B cell (primary cell): ENCODE results near the gene PCDHA13. TPM values are rescaled to one million over a fixed set of nuclear protein-coding genes. Genes with fewer than 3 reads are reported as not detected.
"Not testable (repeated sequence)": the region's sequence is repeated elsewhere in the genome, so short reads cannot be mapped to it uniquely, and the experiment has no call there.

Experiments
- ATAC-seq: fragments of 200-7000 bp; cut with Tn5 transposase; one replicate; pipeline ENCODE4 v1.10.0; 2021; ENCODE audit warnings: low read depth, mild to moderate bottlenecking, moderate number of reproducible peaks, moderate library complexity
- CTCF ChIA-PET: fragments of 350-600 bp; sonication (Branson Sonifier 250); formaldehyde crosslinking; loops from one replicate; lab custom pipeline; 2021; ENCODE audit warnings: antibody characterized with exemption, inconsistent platforms; lab: Charles Lee
- POLR2A ChIA-PET: fragments of 350-600 bp; sonication (Branson Sonifier 250); formaldehyde crosslinking; loops from one replicate; lab custom pipeline; 2021; ENCODE audit warnings: antibody characterized with exemption; lab: Charles Lee
- DNase-seq: peaks from one replicate; pipeline ENCODE4 v3.0.0; 2013
- H2AFZ ChIP-seq: 2 replicates; pipeline ENCODE4 v1.6.1; 2012; ENCODE audit warnings: mild to moderate bottlenecking, low read depth, low read length; ENCODE audit not compliant: insufficient read depth, poor library complexity, severe bottlenecking
- H3K27ac ChIP-seq, 2 donors: 1 replicate in 1 of 2; 2 replicates in 1 of 2; pipeline ENCODE4 v1.5.1; 2012 to 2013; ENCODE audit warnings: low read length in 2 of 2, mild to moderate bottlenecking in 2 of 2, moderate library complexity in 1 of 2
- H3K27me3 ChIP-seq, 4 experiments: fragments of 200-600 bp in 1 of 4; sonication (generic) in 1 of 4; replicated peaks in 1 of 4; 1 replicate in 2 of 4; 2 replicates in 2 of 4; pipeline versions ENCODE4 v1.6.1 to v1.7.0; 2013 to 2016; ENCODE audit warnings: low read length in 3 of 4, mild to moderate bottlenecking in 2 of 4, mixed read lengths in 1 of 4, moderate library complexity in 1 of 4; ENCODE audit not compliant: insufficient read depth in 4 of 4, control insufficient read depth in 3 of 4; ENCODE audit errors: control extremely low read depth in 1 of 4
- H3K36me3 ChIP-seq, 2 experiments: replicated peaks in 1 of 2; 1 replicate in 1 of 2; 2 replicates in 1 of 2; pipeline versions ENCODE4 v1.6.1 to v1.7.1; 2013; ENCODE audit warnings: low read length in 1 of 2; ENCODE audit not compliant: insufficient read depth in 2 of 2, control insufficient read depth in 1 of 2; ENCODE audit errors: control extremely low read depth in 1 of 2, extremely low read depth in 1 of 2
- H3K4me1 ChIP-seq, 2 donors: fragments of 200-600 bp in 1 of 2; sonication (generic) in 1 of 2; 1 replicate in 1 of 2; 2 replicates in 1 of 2; pipeline versions ENCODE4 v1.5.1 to v1.6.1; 2013 to 2017; ENCODE audit warnings: low read length in 2 of 2; ENCODE audit not compliant: control insufficient read depth in 2 of 2, insufficient read depth in 2 of 2
- H3K4me2 ChIP-seq: replicated peaks from 2 replicates; pipeline ENCODE3; 2012; ENCODE audit warnings: mild to moderate bottlenecking, low read depth, low read length; ENCODE audit not compliant: poor library complexity, severe bottlenecking
- H3K4me3 ChIP-seq, 5 experiments: fragments of 200-600 bp in 1 of 5; sonication (generic) in 1 of 5; 1 replicate in 3 of 5; 2 replicates in 2 of 5; pipeline versions ENCODE4 v1.5.1 to v1.7.0; 2011 to 2016; ENCODE audit warnings: low read length in 4 of 5, mild to moderate bottlenecking in 4 of 5, low read depth in 2 of 5, control low read depth in 1 of 5, moderate library complexity in 1 of 5; ENCODE audit not compliant: insufficient read depth in 1 of 5; ENCODE audit errors: control extremely low read depth in 1 of 5, extremely low read depth in 1 of 5
- H3K79me2 ChIP-seq: fragments of 200-600 bp; sonication (generic); one replicate; pipeline ENCODE4 v1.6.0; 2016; ENCODE audit warnings: low read length; ENCODE audit not compliant: control insufficient read depth, insufficient read depth
- H3K9ac ChIP-seq: fragments of 200-600 bp; sonication (generic); 2 replicates; pipeline ENCODE4 v1.6.1; 2017; ENCODE audit warnings: mild to moderate bottlenecking, low read length, moderate library complexity
- H3K9me3 ChIP-seq, 3 donors: one replicate each; pipeline versions ENCODE4 v1.6.1 to v1.7.1; 2013; ENCODE audit warnings: low read length in 2 of 3; ENCODE audit not compliant: control insufficient read depth in 2 of 3, insufficient read depth in 1 of 3; ENCODE audit errors: control extremely low read depth in 1 of 3
- H4K20me1 ChIP-seq: 2 replicates; pipeline ENCODE4 v1.6.0; 2012; ENCODE audit warnings: mild to moderate bottlenecking, low read length; ENCODE audit not compliant: insufficient read depth, control insufficient read depth, poor library complexity, severe bottlenecking
- H3K27ac Mint-ChIP-seq: one replicate; pipeline ENCODE4 v1.8.0; 2021; ENCODE audit warnings: mixed read lengths
- H3K27me3 Mint-ChIP-seq: one replicate; pipeline ENCODE4 v1.8.0; 2021; ENCODE audit warnings: mixed read lengths
- H3K4me1 Mint-ChIP-seq: one replicate; pipeline ENCODE4 v1.8.0; 2021; ENCODE audit warnings: mixed read lengths
- H3K4me3 Mint-ChIP-seq: one replicate; pipeline ENCODE4 v1.8.0; 2021; ENCODE audit warnings: mixed read lengths
- H3K9me3 Mint-ChIP-seq: one replicate; pipeline ENCODE4 v1.8.0; 2022; ENCODE audit warnings: mixed read lengths; ENCODE audit not compliant: insufficient read depth
- EZH2 ChIP-seq: IDR thresholded peaks from 2 replicates; pipeline ENCODE4 v1.6.1; 2012; ENCODE audit warnings: borderline replicate concordance, low read depth, mild to moderate bottlenecking, moderate library complexity, low read length; ENCODE audit not compliant: insufficient read depth, poor library complexity, severe bottlenecking
- WGBS: methylation state at CpG from one replicate; pipeline ENCODE4 v1.1.5; 2013; ENCODE audit warnings: missing lambda C conversion rate; ENCODE audit not compliant: insufficient coverage; 5-methylcytosine and 5-hydroxymethylcytosine counted together
- intact Hi-C: fragments of 100-400 bp; cut with micrococcal nuclease; formaldehyde crosslinking; loops from one replicate; pipeline ENCODE4 v1.10.0; 2022
- polyA plus RNA-seq: library from polyadenylated mRNA; depleted of rRNA; stranded (reverse); fragments of >200 nt; gene quantifications from 2 replicates; pipeline ENCODE4 v1.2.3, GENCODE V29; 2012
- total RNA-seq, 2 donors: library from RNA; stranded (reverse); fragments of 120-200 nt in 1 of 2; gene quantifications; 1 replicate in 1 of 2; 2 replicates in 1 of 2; pipeline versions ENCODE4 v1.2.3 to v1.2.4, GENCODE V29; 2013 to 2022
- TF ChIP-seq, protein P1 (sequence below): fragments of 200-600 bp; IDR thresholded peaks from one replicate; pipeline ENCODE4 v1.8.0; 2022; ENCODE audit warnings: antibody characterized with exemption, mild to moderate bottlenecking

PCDHA13 gene
- total and polyA plus RNA-seq, 2 donors (not counting 1 experiment from before 2014, with no cell fraction given): not detected

DNA sequence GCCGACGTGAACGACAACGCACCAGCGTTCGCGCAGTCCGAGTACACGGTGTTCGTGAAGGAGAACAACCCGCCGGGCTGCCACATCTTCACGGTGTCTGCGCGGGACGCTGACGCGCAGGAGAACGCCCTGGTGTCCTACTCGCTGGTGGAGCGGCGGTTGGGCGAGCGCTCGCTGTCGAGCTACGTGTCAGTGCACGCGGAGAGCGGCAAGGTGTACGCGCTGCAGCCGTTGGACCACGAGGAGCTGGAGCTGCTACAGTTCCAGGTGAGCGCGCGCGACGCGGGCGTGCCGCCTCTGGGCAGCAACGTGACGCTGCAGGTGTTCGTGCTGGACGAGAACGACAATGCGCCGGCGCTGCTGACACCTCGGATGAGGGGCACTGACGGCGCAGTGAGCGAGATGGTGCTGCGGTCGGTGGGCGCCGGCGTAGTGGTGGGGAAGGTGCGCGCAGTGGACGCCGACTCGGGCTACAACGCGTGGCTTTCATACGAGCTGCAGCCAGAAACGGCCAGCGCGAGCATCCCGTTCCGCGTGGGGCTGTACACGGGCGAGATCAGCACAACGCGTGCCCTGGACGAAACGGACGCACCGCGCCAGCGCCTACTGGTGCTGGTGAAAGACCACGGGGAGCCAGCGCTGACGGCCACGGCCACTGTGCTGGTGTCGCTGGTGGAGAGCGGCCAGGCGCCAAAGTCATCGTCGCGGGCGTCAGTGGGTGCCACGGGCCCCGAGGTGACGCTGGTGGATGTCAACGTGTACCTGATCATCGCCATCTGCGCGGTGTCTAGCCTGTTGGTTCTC is 31.9 kb upstream of the PCDHA13 start:
- Histone ChIP-seq H3K9me3 (peaks cover 2 to 23% (median 10%) of the 10 kb centered on the region in 3 donors), H3K27me3 (peaks cover 0 to 12% (median 3%) of the 10 kb centered on the region in 4 experiments)
- 57% methylated on average over 101 of the region's 101 CpGs for WGBS
- CTCF ChIA-PET, H3K4me3 Mint-ChIP-seq, H3K4me2 ChIP-seq, H2AFZ ChIP-seq, DNase-seq, ATAC-seq, H3K79me2 ChIP-seq, H3K4me3 ChIP-seq, H3K9me3 Mint-ChIP-seq, POLR2A ChIA-PET, H3K4me1 ChIP-seq, H3K36me3 ChIP-seq, H3K27me3 Mint-ChIP-seq, H3K27ac ChIP-seq, H3K4me1 Mint-ChIP-seq, H3K9ac ChIP-seq, H3K27ac Mint-ChIP-seq, H4K20me1 ChIP-seq, intact Hi-C loops: not testable (repeated sequence)

DNA sequence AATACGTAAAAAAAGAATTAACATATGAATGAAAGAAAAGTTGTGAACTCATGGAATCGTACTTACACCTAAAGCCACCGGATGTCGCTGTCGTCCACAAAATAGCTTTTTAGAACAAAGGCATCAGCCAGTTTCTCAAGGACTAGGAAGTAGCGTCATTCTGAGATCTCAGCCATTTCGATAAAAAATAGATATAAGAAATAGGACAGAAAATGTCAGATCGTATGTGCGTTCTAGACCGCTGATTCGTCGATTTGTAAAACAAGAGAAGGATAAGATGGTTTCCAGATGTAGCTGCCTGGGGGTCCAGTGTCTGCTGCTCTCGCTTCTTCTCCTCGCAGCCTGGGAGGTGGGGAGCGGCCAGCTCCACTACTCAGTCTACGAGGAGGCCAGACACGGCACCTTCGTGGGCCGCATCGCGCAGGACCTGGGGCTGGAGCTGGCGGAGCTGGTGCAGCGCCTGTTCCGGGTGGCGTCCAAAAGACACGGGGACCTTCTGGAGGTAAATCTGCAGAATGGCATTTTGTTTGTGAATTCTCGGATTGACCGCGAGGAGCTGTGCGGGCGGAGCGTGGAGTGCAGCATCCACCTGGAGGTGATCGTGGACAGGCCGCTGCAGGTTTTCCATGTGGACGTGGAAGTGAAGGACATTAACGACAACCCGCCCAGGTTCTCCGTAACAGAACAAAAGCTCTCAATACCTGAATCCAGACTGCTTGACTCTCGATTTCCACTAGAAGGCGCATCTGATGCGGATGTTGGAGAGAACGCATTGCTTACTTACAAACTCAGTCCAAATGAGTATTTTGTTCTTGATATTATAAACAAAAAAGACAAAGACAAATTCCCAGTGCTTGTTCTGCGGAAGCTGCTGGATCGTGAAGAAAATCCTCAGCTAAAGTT is 25.9 kb upstream of the PCDHA13 start, which contains the start of gene PCDHA10:
TSS of gene PCDHA10 (plus strand) at position 126 of the 903 bp plus-strand sequence. CDS start at position 278, 152 bp downstream.
- Mint-ChIP-seq H3K9me3 (no peaks in the 10 kb centered on the region), H3K27me3 (peaks cover 2% of the 10 kb centered on the region), H3K27ac (no peak within 1 kb of the TSS), H3K4me3 (no peak within 1 kb of the TSS), H3K4me1 (no peaks in the 10 kb centered on the region)
- H3K79me2 ChIP-seq: no peaks in the 10 kb centered on the region
- WGBS: 45% methylated on average over 25 of the region's 44 CpGs
- H4K20me1 ChIP-seq: no peaks in the 10 kb centered on the region
- no peak within 1 kb of the TSS for H3K27ac ChIP-seq
- POLR2A ChIA-PET: no interaction called here
- DNase-seq: no peak
- intact Hi-C loops: no loop called here
- peaks cover 1 to 25% (median 9%) of the 10 kb centered on the region in 3 donors for H3K9me3 ChIP-seq
- no peak within 1 kb of the TSS for H2AFZ ChIP-seq
- no peak within 1 kb of the TSS for H3K4me3 ChIP-seq
- no peak for ATAC-seq
- CTCF ChIA-PET: no interaction called here
- TF ChIP-seq, protein P1, sequence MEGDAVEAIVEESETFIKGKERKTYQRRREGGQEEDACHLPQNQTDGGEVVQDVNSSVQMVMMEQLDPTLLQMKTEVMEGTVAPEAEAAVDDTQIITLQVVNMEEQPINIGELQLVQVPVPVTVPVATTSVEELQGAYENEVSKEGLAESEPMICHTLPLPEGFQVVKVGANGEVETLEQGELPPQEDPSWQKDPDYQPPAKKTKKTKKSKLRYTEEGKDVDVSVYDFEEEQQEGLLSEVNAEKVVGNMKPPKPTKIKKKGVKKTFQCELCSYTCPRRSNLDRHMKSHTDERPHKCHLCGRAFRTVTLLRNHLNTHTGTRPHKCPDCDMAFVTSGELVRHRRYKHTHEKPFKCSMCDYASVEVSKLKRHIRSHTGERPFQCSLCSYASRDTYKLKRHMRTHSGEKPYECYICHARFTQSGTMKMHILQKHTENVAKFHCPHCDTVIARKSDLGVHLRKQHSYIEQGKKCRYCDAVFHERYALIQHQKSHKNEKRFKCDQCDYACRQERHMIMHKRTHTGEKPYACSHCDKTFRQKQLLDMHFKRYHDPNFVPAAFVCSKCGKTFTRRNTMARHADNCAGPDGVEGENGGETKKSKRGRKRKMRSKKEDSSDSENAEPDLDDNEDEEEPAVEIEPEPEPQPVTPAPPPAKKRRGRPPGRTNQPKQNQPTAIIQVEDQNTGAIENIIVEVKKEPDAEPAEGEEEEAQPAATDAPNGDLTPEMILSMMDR: no peak
- TF ChIP-seq EZH2: no peak
- no peaks in the 10 kb centered on the region for H3K4me1 ChIP-seq
- H3K27me3 ChIP-seq: peaks cover 0 to 12% (median 5%) of the 10 kb centered on the region in 4 experiments
- no peak within 1 kb of the TSS for H3K9ac ChIP-seq
- H3K36me3 ChIP-seq: no peaks in the 10 kb centered on the region
- no peak within 1 kb of the TSS for H3K4me2 ChIP-seq
